DOHH2 (cell line): ENCODE data around the gene MID2.

Experiments used
- H3F3A ChIP-seq: fragments of 200-600 bp; sonication (generic), shearing (Covaris generic); 2 replicates; pipeline ENCODE4 v1.6.0; 2016; ENCODE audit warnings: antibody characterized with exemption, mild to moderate bottlenecking; ENCODE audit not compliant: control insufficient read depth, insufficient read depth
- H3K27ac ChIP-seq: fragments of 200-600 bp; sonication (generic); 2 replicates; pipeline ENCODE4 v1.5.1; 2014; ENCODE audit warnings: low read depth, mild to moderate bottlenecking, low read length, moderate library complexity
- H3K27me3 ChIP-seq: fragments of 200-600 bp; sonication (generic); 2 replicates; pipeline ENCODE4 v1.6.1; 2014; ENCODE audit warnings: mild to moderate bottlenecking, low read length, mixed read lengths; ENCODE audit not compliant: control insufficient read depth
- H3K36me3 ChIP-seq: fragments of 200-600 bp; sonication (generic); 2 replicates; pipeline ENCODE4 v1.6.1; 2014; ENCODE audit warnings: mild to moderate bottlenecking, low read length, moderate library complexity, mixed read lengths; ENCODE audit not compliant: control insufficient read depth
- H3K4me1 ChIP-seq: fragments of 200-600 bp; sonication (generic); 2 replicates; pipeline ENCODE4 v1.6.1; 2014; ENCODE audit warnings: mild to moderate bottlenecking, low read length, mixed read lengths; ENCODE audit not compliant: control insufficient read depth
- H3K4me2 ChIP-seq: fragments of 200-600 bp; sonication (generic); 2 replicates; pipeline ENCODE4 v1.6.0; 2014; ENCODE audit warnings: mild to moderate bottlenecking, low read length, moderate library complexity
- H3K4me3 ChIP-seq: fragments of 200-600 bp; sonication (generic); 2 replicates; pipeline ENCODE4 v1.5.1; 2014; ENCODE audit warnings: mild to moderate bottlenecking, low read length, mixed read lengths
- H3K79me2 ChIP-seq: fragments of 200-600 bp; sonication (generic); 2 replicates; pipeline ENCODE4 v1.6.1; 2014; ENCODE audit warnings: mild to moderate bottlenecking, low read length, mixed read lengths; ENCODE audit not compliant: control insufficient read depth
- H3K9me2 ChIP-seq: fragments of 200-600 bp; sonication (generic); replicated peaks from 2 replicates; pipeline ENCODE4 v1.6.1; 2014; ENCODE audit warnings: mild to moderate bottlenecking, low read length, mixed read lengths; ENCODE audit not compliant: control insufficient read depth
- H3K9me3 ChIP-seq: fragments of 200-600 bp; sonication (generic); 2 replicates; pipeline ENCODE4 v1.6.1; 2014; ENCODE audit warnings: antibody characterized with exemption, low read length, mixed read lengths; ENCODE audit not compliant: control insufficient read depth, insufficient read depth
- H4K20me1 ChIP-seq: fragments of 200-600 bp; sonication (generic); 2 replicates; pipeline ENCODE4 v1.6.0; 2014; ENCODE audit warnings: low read depth, mild to moderate bottlenecking, antibody characterized with exemption, low read length, moderate library complexity; ENCODE audit not compliant: control insufficient read depth, insufficient read depth
- EZH2phosphoT487 ChIP-seq: fragments of 200-600 bp; sonication (generic); IDR thresholded peaks from 2 replicates; pipeline ENCODE4 v1.6.1; 2017; ENCODE audit warnings: borderline replicate concordance, mild to moderate bottlenecking, antibody characterized with exemption, low read length, moderate library complexity, mixed read lengths
- TF ChIP-seq, protein P1 (sequence below): fragments of 200-600 bp; sonication (generic); IDR thresholded peaks from one replicate; pipeline ENCODE4 v1.5.1; 2014; ENCODE audit warnings: antibody characterized with exemption, mild to moderate bottlenecking, low read depth, low read length; ENCODE audit not compliant: poor library complexity, severe bottlenecking

MID2 gene

DNA sequence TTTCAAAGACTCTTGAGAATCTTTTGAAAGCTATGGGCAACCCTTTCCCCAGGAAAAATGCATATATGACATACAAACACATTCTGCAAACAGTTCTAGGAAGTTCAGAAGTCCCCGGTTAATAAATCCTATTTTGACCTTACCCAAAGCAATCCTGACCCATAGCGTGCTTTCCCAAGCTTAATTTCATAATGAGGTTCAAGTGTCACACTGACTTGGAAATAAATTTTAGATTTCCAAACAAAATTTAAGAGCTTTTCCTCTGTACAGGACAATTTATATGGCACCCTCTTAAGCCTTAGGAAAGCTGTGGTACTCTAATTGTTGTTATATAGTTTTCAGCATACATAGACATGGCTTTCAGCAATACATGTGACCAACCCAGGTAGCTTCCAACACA, 11.3 kb downstream of the MID2 start:
- no peak overlapping the region for H3K4me3 ChIP-seq
- H3K9me2 ChIP-seq: no peaks in the 10 kb centered on the region
- no peaks in the 10 kb centered on the region for H3K27me3 ChIP-seq
- no peaks in the 10 kb centered on the region for H3F3A ChIP-seq
- H3K4me1 ChIP-seq: no peaks in the 10 kb centered on the region
- H4K20me1 ChIP-seq: no peaks in the 10 kb centered on the region
- H3K27ac ChIP-seq: no peak overlapping the region
- no peak overlapping the region for H3K4me2 ChIP-seq
- TF ChIP-seq, protein P1, sequence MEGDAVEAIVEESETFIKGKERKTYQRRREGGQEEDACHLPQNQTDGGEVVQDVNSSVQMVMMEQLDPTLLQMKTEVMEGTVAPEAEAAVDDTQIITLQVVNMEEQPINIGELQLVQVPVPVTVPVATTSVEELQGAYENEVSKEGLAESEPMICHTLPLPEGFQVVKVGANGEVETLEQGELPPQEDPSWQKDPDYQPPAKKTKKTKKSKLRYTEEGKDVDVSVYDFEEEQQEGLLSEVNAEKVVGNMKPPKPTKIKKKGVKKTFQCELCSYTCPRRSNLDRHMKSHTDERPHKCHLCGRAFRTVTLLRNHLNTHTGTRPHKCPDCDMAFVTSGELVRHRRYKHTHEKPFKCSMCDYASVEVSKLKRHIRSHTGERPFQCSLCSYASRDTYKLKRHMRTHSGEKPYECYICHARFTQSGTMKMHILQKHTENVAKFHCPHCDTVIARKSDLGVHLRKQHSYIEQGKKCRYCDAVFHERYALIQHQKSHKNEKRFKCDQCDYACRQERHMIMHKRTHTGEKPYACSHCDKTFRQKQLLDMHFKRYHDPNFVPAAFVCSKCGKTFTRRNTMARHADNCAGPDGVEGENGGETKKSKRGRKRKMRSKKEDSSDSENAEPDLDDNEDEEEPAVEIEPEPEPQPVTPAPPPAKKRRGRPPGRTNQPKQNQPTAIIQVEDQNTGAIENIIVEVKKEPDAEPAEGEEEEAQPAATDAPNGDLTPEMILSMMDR: no peak
- TF ChIP-seq EZH2phosphoT487: no peak
- H3K9me3 ChIP-seq: no peaks in the 10 kb centered on the region
- no peaks in the 10 kb centered on the region for H3K79me2 ChIP-seq
- no peaks in the 10 kb centered on the region for H3K36me3 ChIP-seq

DNA sequence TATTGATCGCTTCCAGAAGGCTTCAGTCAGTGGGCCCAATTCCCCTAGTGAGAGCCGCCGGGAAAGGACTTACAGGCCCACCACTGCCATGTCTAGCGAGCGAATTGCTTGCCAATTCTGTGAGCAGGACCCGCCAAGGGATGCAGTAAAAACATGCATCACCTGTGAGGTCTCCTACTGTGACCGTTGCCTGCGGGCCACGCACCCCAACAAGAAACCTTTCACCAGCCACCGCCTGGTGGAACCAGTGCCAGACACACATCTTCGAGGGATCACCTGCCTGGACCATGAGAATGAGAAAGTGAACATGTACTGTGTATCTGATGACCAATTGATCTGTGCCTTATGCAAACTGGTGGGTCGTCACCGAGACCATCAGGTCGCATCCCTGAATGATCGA, 15.3 kb downstream of the MID2 start:
- no peaks in the 10 kb centered on the region for H3K27me3 ChIP-seq
- no peaks in the 10 kb centered on the region for H4K20me1 ChIP-seq
- no peaks in the 10 kb centered on the region for H3K9me3 ChIP-seq
- H3K27ac ChIP-seq: no peak overlapping the region
- TF ChIP-seq EZH2phosphoT487: no peak
- TF ChIP-seq, protein P1: no peak
- H3K4me1 ChIP-seq: no peaks in the 10 kb centered on the region
- no peaks in the 10 kb centered on the region for H3K36me3 ChIP-seq
- H3F3A ChIP-seq: no peaks in the 10 kb centered on the region
- no peak overlapping the region for H3K4me2 ChIP-seq
- H3K9me2 ChIP-seq: no peaks in the 10 kb centered on the region
- no peak overlapping the region for H3K4me3 ChIP-seq
- H3K79me2 ChIP-seq: no peaks in the 10 kb centered on the region

DNA sequence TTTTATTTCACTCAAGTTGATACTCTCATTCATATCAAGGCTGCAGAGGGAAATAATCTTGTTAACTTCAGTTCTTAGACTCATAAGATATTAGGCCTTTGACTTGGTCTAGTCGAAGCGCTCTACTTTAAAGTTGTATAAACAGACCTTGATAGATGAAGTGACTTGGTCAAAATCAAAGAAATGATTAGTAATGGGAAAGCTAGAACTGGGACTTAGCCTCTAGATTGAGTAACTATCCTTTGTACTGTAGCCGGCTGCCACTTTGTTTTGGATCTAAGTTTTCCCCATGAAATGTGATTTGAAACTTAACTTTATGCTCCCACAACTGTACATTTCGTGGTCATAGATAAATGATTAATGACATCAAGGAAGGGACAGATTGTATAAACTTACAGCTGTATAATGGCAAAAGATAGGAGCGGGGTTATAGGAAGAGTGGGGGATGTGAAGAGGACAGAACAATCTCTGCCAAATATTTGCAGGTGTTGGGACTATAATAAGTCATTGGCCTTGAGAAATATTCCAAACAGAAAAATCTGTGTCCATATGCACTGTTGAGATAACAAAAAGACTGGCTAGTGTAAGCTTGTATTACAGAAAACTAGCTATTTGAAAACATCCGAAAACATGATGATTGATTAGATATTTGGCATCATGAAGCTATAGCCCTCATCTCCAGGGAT, 17.2 kb downstream of the MID2 start:
- Histone ChIP-seq H3K27me3 (no peaks in the 10 kb centered on the region), H3K9me2 (no peaks in the 10 kb centered on the region), H3F3A (no peaks in the 10 kb centered on the region), H3K36me3 (no peaks in the 10 kb centered on the region), H3K27ac (no peak overlapping the region), H3K9me3 (no peaks in the 10 kb centered on the region), H3K4me2 (no peak overlapping the region), H3K79me2 (no peaks in the 10 kb centered on the region), H3K4me3 (no peak overlapping the region), H4K20me1 (no peaks in the 10 kb centered on the region), H3K4me1 (no peaks in the 10 kb centered on the region)
- TF ChIP-seq, protein P1: no peak
- TF ChIP-seq EZH2phosphoT487: no peak
